Globus pallidus (tissue), 1 donor: Measurements from ENCODE around the gene VAMP7.
"Not testable (repeated sequence)": the region's sequence is repeated elsewhere in the genome, so short reads cannot be mapped to it uniquely, and the experiment has no call there.

ENCODE experiments used
- DNase-seq: peaks from one replicate; pipeline ENCODE4 v3.0.0-alpha.2; 2015; ENCODE audit warnings: low spot score

Gene VAMP7, protein sequence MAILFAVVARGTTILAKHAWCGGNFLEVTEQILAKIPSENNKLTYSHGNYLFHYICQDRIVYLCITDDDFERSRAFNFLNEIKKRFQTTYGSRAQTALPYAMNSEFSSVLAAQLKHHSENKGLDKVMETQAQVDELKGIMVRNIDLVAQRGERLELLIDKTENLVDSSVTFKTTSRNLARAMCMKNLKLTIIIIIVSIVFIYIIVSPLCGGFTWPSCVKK

DNA sequence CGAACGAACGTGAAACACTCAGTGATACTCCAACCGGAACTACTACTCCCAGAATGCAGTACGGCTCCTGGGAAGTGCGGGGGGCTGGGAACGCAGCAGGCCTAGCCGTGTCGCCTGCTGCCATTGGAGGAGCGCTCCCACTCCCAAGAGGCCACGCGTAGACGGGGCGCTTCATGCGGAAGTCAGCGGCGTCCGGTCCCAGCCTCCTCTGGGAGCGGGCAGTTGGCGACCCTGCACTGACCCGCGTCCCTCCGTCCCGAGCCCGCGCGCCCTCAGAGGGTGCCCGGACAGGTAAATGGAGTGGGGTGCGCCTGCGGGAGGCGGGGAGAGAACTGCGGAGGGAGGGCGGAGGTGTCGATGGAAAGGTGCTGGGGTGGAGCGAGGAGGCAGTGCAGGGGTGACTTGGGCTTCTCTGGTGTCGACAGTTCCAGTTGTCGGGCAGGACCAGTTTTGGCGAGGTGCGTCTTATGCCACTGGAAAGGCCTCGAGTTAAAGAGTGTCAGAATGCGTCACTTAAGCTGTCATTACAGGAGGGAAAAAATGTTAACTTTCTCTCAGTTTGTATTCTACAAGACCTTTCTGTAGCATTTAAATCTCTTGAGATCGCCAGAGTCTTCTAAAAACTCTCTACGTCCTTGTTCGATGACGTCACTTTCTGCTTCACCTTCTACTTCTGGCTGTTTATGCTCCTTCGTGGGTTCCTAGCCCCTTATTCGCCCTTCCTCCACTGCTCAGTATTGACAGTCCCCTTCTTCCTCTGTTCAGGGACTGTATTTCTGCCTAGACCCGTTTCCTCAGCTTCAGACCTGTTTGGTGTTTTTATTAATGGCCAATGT, at the start of gene VAMP7:
VAMP7 (plus strand) TSS at position 188 of the 836 bp plus-strand sequence. CDS start 8,122 bp downstream, outside the sequence.
- DNase-seq, result peak; percentile 88

DNA sequence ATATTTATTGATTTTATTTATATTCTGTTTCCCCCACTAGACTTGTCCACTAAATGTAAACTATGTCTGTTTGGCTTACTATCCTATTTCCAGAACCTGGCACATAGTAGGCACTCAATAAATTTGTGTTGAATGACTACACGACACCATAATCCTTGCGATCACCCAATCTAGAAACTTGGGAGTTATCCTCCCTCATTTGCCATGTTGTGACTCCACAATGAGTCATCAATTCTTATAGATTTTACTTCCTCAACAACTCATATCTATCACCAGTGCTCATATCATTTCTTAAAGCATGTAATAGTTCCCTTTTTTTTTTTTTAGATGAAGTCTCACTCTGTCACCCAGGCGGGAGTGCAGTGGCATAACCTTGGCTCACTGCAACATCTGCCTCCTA, 39.9 kb upstream of the VAMP7 start:
- no peak for DNase-seq

DNA sequence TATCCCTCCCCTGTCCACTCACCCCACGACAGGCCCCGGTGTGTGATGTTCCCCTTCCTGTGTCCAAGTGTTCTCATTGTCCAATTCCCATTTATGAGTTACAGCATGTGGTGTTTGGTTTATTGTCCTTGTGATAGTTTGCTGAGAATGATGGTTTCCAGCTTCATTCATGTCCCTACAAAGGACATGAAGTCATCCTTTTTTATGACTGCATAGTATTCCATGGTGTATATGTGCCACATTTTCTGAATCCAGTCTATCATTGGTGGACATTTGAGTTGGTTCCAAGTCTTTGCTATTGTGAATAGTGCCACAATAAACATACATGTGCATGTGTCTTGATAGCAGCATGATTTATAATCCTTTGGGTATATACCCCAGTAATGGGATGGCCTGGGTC, 29.4 kb upstream of the VAMP7 start:
- DNase-seq, result not testable (repeated sequence)

DNA sequence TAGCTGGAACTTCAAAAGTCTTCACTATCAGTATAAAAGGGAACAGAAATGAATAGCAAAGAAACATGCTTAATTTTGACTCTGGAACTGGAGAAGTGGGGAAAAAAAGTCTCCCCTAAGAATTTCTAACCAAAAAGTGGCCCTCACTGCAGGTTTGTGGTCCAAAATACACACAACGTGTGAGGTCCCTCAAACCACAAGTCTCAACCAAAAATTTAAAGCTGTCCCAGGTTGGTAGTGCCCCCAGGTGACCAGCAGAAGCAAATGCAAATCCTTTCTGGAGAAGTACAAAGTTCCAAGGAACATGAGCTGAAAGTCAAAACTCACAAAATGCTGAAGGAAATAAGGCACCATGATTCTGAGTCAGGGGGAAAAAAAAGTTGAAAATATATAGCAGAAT, 23.6 kb upstream of the VAMP7 start:
- no peak for DNase-seq

DNA sequence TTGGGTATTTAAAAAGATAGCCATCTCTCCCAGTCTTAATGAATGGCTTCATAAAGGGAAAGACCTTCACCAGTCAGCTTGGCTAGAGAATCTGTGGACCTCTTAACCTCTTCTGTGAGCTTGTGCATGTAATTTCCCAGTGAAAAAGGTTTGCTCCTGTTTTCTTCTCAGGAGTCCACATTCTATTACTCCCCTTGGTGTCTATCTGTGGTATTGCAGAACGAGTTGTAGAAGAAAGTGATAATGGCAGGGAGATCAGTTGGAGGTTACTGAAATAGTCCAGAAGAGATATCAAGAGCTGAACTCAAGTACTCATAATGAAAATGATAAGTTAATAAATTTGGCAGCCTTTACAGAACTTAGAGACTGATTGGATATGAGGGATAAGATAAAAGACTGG, 16.5 kb upstream of the VAMP7 start:
- no peak for DNase-seq

DNA sequence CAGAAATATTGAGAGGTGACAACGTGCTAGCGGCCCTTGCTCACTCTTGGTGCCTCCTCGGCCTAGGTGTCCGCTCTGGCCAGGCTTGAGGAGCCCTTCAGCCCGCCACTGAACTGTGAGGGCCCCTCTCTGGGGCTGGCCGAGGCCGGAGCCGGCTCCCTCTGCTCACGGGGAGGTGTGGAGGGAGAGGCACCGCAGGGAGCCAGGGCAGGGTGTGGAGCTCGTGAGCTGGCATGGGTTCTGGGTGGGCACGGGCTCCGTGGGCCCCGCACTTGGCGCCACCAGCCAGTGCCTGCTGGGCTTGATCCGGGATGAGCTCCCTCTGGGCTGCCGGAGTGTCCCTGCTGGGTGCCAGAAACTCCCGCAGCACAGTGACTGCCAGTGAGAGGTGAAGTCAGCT, 16.0 kb upstream of the VAMP7 start:
- DNase-seq, result no peak

DNA sequence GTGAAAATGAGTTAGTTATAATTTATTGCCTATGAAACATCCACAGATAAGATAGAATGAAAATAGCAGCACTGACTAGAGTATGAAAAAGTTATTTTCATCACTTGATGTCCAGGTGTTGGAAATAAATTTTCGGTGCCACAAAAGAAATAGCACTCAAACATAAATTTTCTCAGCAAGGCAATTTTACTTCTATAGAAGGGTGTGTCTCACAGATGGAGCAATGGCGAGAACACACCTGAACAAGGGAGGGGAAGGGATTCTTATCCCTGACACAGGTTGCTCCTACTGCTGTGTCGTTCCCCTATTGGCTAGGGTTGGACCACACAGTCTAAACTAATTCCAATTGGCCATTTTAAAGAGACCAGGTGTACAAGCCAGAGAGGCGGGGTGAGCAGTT, 13.3 kb upstream of the VAMP7 start:
- DNase-seq, result no peak

DNA sequence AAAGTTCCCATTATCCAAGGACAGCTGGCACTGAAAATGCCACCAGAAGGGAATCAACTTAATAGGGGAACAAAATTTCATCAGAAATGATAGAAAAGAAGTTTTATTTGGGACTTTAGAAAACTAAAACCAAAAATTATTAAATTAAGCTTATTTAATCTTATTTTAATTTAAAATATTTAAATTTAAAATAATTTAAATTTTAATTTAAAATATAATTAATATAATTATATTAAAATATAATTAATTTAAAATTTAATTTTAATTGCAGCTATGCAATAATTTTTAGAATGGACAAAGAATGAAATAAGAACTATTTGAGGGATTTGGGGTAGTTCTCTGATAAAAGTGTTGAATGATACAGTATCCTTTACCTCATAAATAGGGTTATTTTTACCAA, 10.2 kb upstream of the VAMP7 start:
- DNase-seq, result no peak

DNA sequence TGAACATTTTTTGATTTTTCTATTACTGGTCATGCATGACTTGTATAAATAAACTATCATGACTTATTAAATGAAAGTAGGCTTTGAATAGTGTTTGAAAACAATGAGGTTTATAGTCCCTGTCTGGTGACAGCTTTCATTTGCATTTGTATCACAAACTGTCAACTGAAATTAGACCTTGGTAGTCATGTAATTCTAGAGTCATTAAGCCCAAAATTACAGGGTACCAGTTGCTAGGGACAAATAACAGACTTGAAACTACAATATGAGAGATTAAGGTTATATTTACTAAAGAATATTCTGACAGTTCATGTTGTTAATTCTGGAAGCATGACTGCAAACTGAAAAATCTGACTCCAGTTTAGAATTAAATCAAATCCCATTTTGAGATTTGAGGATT, 9.2 kb upstream of the VAMP7 start:
- DNase-seq, result no peak

DNA sequence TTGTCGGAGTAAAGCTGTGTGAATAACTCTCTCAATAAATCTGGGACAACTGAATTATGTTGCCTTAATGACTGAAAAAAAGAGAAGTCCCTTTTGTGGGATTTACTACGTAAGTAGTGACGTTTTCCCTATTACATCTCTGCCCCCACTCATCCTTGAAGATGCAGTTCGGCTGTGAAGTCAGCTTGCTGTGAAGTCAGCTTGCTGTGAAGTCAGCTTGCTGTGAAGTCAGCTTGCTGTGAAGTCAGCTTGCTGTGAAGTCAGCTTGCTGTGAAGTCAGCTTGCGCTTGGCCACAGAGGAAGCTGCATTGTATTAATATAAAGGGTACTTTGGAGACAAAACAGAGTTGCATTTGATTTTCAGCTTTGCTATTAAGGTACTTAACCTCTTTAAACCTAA, 8.0 kb upstream of the VAMP7 start:
- DNase-seq, result no peak

DNA sequence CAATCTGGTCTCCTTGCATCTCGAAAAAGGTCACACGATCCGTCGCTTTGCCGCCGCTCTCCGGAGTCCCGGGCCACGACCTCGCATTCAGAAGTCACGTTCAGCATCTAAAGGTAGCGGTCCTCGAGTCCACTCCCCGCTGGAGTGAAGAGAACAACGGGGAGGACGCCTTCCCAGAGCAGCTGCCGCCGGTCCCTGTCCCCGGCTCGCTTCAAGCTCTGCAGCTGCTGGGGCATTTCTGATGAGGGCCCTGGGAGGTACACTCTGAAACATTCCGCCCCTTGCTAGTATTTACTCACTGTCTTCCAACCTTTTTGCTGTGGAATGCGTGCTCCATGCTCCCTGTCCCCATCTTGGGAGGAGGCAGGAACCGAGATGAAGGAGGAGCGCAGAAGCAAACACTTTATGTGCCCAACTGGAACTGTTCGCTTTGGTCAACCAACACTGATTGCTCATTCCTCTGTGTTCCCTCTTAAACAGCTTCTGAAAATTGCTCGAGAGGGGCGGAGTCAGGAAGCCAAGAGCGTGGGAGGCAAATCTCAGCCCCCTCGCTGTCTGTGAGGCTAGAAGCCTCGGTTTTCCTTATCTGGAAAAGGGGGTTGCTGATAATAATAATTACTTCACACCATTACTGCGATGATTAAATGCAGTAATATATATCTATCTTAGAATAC, 6.4 kb upstream of the VAMP7 start:
- DNase-seq, result no peak

DNA sequence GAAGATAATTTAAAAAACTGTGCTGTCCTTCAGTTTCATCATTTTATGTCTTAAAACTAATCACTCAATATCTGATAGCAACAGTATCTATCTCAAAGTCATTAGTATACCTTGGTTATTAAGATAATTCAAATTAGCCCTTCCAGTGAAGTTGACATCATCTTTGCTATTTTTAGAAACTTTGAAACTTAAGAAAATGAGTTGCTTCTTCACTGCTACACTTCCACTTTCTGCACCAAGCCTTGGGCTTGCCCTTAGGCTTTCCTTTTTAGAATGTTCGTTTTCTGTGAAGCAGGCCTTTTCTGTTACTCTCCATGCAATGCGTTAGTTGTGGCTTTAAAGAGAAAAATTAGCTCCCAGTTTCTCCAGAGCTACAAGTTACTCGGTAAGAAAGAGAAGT, 4.4 kb upstream of the VAMP7 start:
- DNase-seq, result no peak

DNA sequence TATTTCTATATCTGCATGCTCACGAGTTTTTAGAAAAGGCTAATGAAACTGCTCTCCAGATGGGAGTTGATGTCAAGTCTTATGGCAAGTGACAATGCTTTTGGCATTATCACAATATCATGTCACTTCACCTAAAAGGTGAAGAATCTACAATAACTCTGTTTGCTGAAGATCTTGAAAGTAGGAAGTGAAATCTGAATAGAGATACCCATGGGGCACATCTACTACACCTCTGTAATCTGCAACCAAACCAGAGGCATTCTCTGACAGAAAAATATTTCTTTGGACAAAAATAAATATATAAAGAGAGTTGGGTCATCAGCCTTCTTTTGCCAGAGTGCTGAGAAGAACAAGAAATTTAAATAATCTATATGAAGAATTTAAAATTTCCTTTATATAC, 3.9 kb upstream of the VAMP7 start:
- DNase-seq, result no peak

DNA sequence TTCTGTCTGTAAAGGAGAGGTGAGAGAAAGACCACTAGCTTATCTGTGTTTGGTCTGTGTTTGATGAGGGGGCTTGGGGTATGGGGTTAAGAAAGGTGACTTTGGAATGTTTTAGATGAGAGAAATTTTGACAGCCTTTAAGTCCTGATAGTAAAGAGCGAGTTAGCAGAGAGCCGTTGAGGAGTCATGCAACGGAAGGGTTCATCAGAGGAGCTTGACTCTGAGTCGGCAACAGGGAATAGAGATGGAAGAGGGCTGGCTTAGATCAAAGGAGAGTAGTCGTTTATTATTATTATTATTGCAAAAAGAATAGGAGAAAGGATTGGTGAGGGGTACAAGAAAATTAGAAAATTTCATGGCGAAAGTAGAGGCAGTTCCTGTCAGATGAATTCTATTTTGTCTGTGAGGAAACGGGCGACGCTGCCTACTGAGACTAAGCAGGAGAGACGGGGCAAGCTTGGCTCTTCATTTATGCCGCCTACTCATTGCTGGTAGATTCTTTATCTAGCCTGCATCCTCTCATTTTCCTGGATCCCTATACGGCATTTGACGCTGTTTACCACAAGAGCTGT, 473 bp upstream of the VAMP7 start:
- DNase-seq, result no peak

DNA sequence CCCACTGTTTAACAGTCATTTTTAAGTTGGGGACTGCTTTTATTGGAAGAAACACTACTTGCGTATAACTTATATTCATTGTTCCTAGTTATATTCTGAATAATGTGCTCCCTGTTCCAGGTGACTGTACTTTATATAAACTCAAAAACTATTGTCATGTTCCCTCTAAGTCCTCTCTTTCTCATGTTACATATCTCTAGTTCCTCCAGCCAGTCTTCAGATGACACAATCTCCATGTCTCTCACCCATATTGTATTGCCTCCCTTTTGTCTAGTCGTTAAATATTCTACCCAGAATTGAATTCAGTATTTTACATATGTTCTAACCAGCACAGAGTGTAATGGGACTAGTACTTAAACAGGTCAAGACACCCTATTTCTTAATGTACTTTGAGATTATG, 5.3 kb downstream of the VAMP7 start:
- DNase-seq, result no peak

DNA sequence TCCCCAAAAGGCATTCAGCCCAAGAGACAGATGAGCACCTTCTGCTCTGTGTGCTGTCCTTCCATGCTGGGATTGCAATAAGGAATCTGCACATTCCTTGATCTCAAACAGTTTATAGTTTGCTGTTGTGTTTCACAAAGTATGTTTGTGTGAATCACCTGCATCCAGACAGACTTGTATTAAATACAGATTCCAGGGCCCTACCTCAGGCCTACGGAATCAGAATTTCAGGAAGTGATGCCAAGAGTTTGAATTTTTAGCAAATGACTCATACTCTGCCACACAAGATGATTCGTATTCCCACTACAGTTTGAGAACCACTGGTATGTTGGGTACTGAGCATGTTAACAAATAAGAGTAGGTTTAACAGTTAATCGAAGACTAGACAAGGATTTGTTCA, 7.0 kb downstream of the VAMP7 start:
- DNase-seq, result no peak

DNA sequence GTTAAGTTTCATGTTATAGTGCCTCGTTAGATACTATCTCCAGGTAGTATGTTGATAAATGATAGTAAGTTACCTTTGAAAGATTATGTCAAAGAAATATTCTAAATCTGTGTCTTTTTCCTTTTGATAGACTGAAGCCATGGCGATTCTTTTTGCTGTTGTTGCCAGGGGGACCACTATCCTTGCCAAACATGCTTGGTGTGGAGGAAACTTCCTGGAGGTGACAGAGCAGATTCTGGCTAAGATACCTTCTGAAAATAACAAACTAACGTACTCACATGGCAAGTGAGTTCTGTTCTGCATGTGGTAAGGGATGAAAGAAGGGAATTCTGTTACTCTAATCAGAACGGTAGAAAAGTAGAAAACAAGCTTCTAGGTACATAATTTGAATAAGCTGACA, 8.2 kb downstream of the VAMP7 start:
- DNase-seq, result no peak

DNA sequence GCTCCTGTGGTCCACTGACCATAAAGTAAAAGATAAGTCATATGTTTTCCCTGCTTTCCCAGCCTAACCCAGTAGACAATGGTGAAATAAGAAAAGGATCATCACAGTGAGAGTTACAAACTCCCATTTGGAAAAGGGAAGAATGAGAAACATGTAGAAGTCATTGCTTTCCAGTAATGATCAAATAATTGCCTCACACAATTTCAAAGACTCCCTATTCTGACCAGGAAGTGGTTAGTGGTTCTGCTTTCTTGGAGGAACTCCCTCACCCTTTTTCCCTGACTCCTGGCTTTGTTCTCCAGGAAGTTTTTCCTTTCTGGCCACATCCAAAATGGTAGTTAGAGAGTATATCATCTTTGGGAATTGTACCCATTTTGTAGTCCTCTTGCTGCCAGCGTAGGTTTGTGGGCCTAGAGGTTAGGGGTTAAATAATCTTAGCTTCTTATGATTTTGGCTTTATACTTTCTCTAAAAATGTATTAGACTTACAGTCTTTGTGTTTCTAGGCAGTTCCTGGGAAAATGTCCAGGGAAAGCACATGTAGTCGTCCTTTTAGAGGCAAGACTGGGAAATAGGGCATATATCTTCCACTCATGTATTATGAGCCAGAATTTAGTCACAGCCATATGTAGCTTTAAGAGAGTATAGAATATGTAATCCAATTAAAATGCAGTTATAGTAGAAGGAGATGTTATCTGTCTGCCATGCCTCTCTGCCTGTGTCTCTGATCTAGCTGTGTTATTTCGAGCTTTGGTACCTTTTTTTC, 10.5 kb downstream of the VAMP7 start:
- DNase-seq, result no peak

DNA sequence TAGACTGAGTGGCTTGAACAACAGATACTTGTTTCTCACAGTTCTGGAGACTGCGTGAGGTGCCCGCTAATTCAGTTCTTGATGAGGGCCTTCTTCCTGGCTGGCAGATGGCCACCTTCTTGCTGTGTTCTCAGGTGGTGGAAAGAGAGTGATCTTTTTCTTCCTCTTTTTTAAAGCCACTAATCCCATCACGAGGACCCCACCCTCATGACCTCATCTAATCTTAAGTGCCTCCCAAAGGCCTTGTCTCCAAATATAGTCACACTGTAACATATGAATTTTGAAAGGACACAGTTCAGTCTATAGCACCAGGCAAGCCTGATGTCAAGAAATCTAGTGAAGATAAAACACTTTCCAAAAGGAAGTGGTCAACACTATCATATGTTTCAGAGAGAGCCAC, 12.4 kb downstream of the VAMP7 start:
- DNase-seq, result no peak

DNA sequence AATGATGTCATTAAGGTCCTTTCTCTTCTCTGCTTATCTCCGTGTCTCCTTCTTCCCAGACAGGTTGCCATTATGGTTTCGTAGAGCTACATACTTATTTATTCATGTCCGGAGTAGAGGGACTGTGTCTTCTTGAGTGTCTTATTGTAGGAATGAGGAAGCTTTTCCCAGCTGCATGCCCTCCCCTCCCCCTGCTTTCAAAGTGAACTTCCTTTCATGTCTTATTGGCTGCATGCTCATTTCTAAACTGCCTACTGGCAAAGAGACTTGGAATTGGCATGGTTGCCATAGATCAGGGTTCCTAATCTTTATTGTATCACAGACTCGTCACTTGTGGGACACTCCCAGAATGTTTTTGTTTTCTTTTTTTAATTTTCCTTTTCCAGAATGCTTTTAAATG, 15.4 kb downstream of the VAMP7 start:
- DNase-seq, result peak; percentile 2

DNA sequence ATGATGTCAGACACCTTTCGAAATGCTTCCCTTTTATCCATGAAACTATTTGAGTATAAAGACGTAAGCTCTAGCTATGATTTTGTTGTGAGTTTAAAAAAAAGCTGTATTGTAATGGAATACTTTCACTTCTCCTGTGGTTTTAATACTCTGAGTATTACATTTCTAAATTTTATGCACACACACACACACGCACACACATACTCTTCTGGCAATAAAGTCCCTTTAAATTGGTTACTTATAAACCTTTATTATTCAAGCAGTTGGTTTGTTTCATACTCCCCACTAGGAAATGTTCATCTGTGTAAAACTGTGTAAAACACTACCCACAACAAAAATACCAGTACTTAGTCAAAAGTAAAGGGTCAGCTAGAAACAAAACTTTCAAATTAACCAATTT, 18.2 kb downstream of the VAMP7 start:
- DNase-seq, result no peak

DNA sequence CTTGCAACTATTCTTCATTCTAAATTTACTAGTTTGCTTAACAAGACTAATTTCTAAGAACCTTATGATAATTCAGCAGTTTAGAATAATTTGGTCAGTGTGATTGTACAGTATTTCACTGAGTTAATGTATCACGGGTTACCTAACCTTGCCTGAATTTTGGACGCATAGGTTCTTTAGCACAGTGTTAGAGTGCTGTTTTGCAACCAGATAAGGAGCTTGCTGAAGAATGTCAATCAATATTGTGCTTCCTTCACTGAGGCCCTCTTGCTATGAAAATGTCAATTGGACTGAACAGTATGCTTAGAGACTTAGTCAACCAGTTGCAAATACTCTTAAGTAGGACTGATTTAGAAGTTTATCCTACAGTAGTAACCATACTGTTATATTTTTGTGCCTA, 19.6 kb downstream of the VAMP7 start:
- DNase-seq, result no peak
